SJCRH30 (cell line): ENCODE data around the gene ETV6. TPM values are rescaled to one million over a fixed set of nuclear protein-coding genes. Genes with fewer than 3 reads are reported as not detected.

Experiments
- DNase-seq, 2 experiments: peaks; one replicate each; pipeline ENCODE4 v3.0.0-alpha.2; 2015 to 2020
- H3K27ac ChIP-seq: fragments of 250-450 bp; sonication (Bioruptor Pico); 2 replicates; pipeline ENCODE4 v1.5.1; 2020; ENCODE audit warnings: mild to moderate bottlenecking, moderate library complexity
- H3K27me3 ChIP-seq: fragments of 250-450 bp; sonication (Bioruptor Pico); 2 replicates; pipeline ENCODE4 v1.5.1; 2020; ENCODE audit warnings: mild to moderate bottlenecking, moderate library complexity
- H3K36me3 ChIP-seq: fragments of 250-450 bp; sonication (Bioruptor Pico); 2 replicates; pipeline ENCODE4 v1.5.1; 2020; ENCODE audit warnings: mild to moderate bottlenecking, moderate library complexity
- H3K4me1 ChIP-seq: fragments of 250-450 bp; sonication (Bioruptor Pico); 2 replicates; pipeline ENCODE4 v1.5.1; 2020; ENCODE audit warnings: mild to moderate bottlenecking, moderate library complexity
- H3K4me3 ChIP-seq: fragments of 250-450 bp; sonication (Bioruptor Pico); 2 replicates; pipeline ENCODE4 v1.5.1; 2020; ENCODE audit warnings: mild to moderate bottlenecking, moderate library complexity
- H3K9me3 ChIP-seq: fragments of 250-450 bp; sonication (Bioruptor Pico); replicated peaks from 2 replicates; pipeline ENCODE4 v1.5.1; 2020; ENCODE audit warnings: mild to moderate bottlenecking, moderate library complexity
- total RNA-seq: library from RNA; depleted of rRNA; stranded (reverse); fragments of >200 nt; shearing (Covaris generic); gene quantifications from 2 replicates; pipeline ENCODE4 v1.2.3, GENCODE V29; 2014

The ETV6 gene
- total RNA-seq, 1 experiment from 2014 or later = 5.6 TPM

GRCh38 chr12:11824736-11825135, 175.3 kb downstream of the ETV6 start:
- Histone ChIP-seq H3K27me3 (no peaks in the 10 kb centered on the region), H3K27ac (no peak overlapping the region), H3K9me3 (no peaks in the 10 kb centered on the region), H3K36me3 (no peaks in the 10 kb centered on the region), H3K4me3 (no peak overlapping the region), H3K4me1 (peaks cover 9% of the 10 kb centered on the region)
- DNase-seq = no peak

DNA sequence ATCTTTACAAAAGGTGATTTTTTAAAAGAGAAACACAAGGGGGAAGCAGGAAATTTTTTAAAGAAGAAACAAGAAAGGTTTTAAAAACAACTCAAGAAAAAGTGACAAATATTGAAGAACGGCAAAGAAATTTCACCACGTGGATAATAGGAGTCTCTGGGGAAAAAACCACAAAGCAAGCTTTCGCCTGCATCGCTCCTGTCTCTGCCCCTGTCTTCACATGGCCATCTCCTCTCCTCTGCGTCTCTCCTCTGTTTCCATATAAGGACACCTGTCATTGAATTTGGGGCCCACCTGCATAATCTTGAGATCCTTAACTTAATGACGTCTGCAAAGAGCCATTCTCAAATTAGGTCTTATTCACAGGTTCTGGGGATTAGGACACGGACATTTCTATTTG, 175.8 kb downstream of the ETV6 start:
- DNase-seq = no peak
- H3K27me3 ChIP-seq = no peaks in the 10 kb centered on the region
- peaks cover 9% of the 10 kb centered on the region for H3K4me1 ChIP-seq
- H3K9me3 ChIP-seq = no peaks in the 10 kb centered on the region
- no peaks in the 10 kb centered on the region for H3K36me3 ChIP-seq
- no peak overlapping the region for H3K27ac ChIP-seq
- H3K4me3 ChIP-seq = no peak overlapping the region

- Histone ChIP-seq H3K36me3 (no peaks in the 10 kb centered on the region), H3K4me1 (peaks cover 9% of the 10 kb centered on the region), H3K9me3 (no peaks in the 10 kb centered on the region), H3K27me3 (no peaks in the 10 kb centered on the region), H3K4me3 (no peak overlapping the region), H3K27ac (no peak overlapping the region)
- DNase-seq = no peak
Measured at GRCh38 chr12:11826574-11826973, 177.1 kb downstream of the ETV6 start.

DNA sequence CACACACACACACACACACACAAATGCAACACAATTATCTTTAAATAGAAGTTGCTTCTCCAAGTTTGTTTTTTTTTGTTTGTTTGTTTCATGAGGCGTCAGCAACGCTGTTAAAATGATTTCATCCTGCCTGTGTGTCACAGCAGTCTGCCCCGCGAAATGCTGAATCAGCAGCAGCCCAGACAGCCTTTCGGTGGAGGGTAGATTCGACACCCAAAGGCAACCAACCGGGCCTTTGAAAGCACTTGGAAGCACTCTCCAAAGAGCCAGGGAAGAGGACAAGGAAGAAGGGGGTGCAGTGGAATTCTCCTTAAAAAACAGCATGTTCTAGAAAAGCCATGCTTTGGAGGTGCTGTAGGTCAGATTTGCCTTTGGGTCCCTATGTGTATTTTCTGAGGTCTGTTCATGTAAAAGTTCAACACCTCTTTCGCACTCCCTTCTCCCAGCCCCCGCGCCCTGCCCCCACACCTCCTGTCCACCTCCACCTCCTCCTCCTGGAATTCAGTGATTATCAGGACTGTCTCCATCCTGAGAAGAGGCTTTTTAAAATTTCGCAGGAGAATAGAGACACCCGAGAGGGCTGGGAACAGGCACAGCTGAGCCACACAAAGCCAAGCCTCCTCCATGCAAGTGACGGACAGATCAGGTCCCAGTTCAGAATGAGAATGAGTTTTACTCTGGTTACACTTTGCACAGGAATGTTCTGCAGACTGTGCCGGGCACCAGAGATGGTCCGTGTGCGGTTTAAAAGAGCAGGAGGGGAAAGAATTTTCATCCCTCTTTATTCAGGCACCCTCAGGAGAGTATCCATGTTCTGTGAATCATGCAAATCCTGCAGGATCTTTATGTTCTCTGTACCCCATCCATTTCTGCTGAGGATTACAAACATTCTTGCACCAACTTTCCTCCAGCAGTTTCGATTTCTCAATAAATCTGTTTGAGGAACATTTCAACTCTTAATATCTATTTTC, 177.9 kb downstream of the ETV6 start:
- no peak for DNase-seq
- no peaks in the 10 kb centered on the region for H3K27me3 ChIP-seq
- H3K36me3 ChIP-seq = no peaks in the 10 kb centered on the region
- H3K4me3 ChIP-seq = no peak overlapping the region
- peaks cover 4% of the 10 kb centered on the region for H3K4me1 ChIP-seq
- no peaks in the 10 kb centered on the region for H3K9me3 ChIP-seq
- H3K27ac ChIP-seq = no peak overlapping the region

DNA sequence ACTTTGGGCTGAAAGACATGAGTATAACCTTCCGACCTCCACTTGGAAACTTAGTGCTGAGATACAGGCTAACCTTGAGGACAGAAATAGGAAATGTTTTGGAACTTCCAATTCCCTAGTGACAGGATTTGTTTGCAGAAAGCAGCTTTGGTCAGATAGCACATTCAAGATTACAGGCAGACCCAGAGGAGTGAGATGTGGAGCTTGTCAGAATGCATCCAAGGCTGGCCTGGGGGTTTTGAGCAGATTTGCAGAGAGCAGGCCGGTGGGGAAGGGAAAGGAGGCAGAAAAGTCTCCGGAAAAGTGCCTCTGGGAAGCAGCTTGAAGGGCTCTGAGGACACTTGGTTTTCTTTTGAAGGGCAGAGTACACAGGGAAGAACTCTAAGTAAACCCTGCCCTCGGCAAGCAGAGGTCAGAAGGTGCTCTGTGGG, 180.3 kb downstream of the ETV6 start:
- Histone ChIP-seq H3K4me1 (no peaks in the 10 kb centered on the region), H3K4me3 (no peak overlapping the region), H3K27me3 (no peaks in the 10 kb centered on the region), H3K27ac (no peak overlapping the region), H3K36me3 (no peaks in the 10 kb centered on the region), H3K9me3 (no peaks in the 10 kb centered on the region)
- DNase-seq = no peak

DNA sequence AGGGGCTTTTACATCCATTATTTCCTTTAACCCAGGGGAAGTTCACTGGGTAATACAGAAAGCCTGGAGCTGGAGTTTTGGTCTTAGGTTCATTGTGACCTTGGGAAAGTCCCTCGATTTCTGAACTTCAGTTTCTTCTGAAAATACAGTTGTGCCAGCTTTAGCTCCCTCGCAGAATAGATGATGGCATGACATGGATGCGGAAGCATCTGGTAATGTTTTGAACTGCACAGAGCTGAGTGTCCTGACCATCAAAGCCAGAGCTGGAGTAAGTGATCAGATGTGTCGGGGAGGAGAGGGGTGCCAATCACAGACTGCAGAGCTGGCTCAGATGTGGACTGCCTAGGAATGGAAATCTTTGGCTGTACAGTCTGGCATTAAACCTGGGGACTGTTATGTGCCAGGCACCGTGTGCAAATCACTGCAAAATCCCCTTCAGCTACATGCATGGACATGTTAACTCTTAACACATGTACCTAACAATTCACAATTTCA, 180.9 kb downstream of the ETV6 start:
- Histone ChIP-seq H3K4me3 (no peak overlapping the region), H3K27ac (no peak overlapping the region), H3K27me3 (no peaks in the 10 kb centered on the region), H3K36me3 (no peaks in the 10 kb centered on the region), H3K9me3 (no peaks in the 10 kb centered on the region), H3K4me1 (no peaks in the 10 kb centered on the region)
- no peak for DNase-seq

DNA sequence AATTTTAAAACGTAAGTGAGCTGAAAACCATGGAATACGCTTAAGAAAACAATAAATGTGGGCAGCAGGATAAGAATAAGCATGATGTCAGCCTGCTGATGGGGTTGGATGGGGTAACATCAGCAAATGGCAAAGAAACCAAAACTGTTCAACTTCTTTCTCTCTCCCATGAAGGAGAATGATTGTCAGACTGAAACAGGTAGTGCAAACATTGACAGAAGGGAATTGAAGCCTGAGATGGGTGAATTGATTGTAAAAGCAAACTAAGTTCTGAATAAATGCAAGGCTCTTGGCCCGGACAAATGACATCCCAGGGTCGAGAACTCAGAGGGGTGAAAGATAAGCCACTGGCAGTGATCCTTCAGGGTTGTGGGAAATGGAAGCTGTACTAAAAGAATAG, 182.6 kb downstream of the ETV6 start:
- no peaks in the 10 kb centered on the region for H3K9me3 ChIP-seq
- no peak overlapping the region for H3K4me3 ChIP-seq
- no peaks in the 10 kb centered on the region for H3K36me3 ChIP-seq
- no peak for DNase-seq
- no peaks in the 10 kb centered on the region for H3K27me3 ChIP-seq
- H3K27ac ChIP-seq = no peak overlapping the region
- no peaks in the 10 kb centered on the region for H3K4me1 ChIP-seq

- DNase-seq = no peak
- H3K27ac ChIP-seq = no peak overlapping the region
- H3K4me1 ChIP-seq = no peaks in the 10 kb centered on the region
- H3K36me3 ChIP-seq = no peaks in the 10 kb centered on the region
- H3K9me3 ChIP-seq = no peaks in the 10 kb centered on the region
- H3K4me3 ChIP-seq = no peak overlapping the region
- H3K27me3 ChIP-seq = no peaks in the 10 kb centered on the region
Measured at GRCh38 chr12:11833174-11833895, 183.9 kb downstream of the ETV6 start.

DNA sequence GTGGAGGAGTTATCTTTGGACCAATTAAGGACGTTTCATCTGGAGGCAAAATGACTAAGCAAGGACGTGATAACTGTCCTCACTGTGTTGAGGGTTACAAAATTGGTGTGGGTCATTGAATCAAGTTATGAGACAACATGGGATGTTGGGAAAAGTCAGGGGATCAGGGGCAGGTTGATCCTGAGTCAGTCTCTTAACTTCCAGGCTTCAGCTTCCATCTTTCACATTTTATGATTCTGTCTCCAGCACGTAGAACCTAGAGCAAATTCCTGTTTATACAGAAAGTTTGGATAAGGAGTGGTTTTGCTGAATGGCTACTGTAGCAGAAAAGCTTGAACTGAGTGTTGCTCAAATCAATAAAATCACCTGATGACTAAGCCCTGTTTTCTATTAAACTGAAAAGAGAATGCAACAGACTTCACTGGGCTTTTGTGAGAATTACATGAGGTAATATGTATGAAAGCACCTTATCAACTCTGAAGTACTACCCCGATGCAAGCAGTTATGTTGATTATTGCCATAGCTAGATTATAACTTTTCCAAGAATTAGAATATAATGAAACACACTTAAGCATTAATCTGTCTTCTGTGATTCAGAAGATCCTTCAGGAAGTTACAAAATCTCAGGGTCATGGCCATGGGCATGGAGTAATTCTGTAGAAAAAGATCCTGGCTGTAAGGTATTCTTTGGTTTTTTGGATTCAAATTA, 184.8 kb downstream of the ETV6 start:
- DNase-seq = no peak
- no peak overlapping the region for H3K27ac ChIP-seq
- H3K9me3 ChIP-seq = no peaks in the 10 kb centered on the region
- H3K4me1 ChIP-seq = no peaks in the 10 kb centered on the region
- no peak overlapping the region for H3K4me3 ChIP-seq
- H3K36me3 ChIP-seq = no peaks in the 10 kb centered on the region
- H3K27me3 ChIP-seq = no peaks in the 10 kb centered on the region

DNA sequence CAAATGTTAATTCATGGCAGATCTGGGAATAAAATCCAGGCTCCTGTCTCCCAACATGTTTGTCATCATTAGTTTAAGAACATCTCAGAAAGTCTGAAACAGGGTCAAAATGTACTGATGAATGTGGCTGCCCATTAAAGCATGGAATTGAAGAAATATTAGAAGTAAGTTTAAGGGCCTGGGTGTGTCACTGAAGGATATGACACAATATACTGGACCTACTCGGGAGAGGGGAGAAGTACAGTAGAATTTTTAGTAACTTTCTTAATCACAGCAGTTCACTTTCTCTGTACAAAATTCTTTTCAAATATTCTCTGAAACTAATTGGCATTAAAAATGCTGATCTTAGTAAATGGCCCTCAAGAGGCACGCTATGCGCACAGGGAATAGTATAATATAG, 185.5 kb downstream of the ETV6 start:
- Histone ChIP-seq H3K4me1 (no peaks in the 10 kb centered on the region), H3K9me3 (no peaks in the 10 kb centered on the region), H3K36me3 (no peaks in the 10 kb centered on the region), H3K4me3 (no peak overlapping the region), H3K27ac (no peak overlapping the region), H3K27me3 (no peaks in the 10 kb centered on the region)
- no peak for DNase-seq

GRCh38 chr12:11836282-11837151, 187.0 kb downstream of the ETV6 start:
- Histone ChIP-seq H3K36me3 (no peaks in the 10 kb centered on the region), H3K27ac (no peak overlapping the region), H3K27me3 (no peaks in the 10 kb centered on the region), H3K9me3 (no peaks in the 10 kb centered on the region), H3K4me3 (no peak overlapping the region), H3K4me1 (no peaks in the 10 kb centered on the region)
- DNase-seq = no peak

- no peak overlapping the region for H3K4me3 ChIP-seq
- no peaks in the 10 kb centered on the region for H3K36me3 ChIP-seq
- H3K27me3 ChIP-seq = no peaks in the 10 kb centered on the region
- H3K27ac ChIP-seq = no peak overlapping the region
- no peaks in the 10 kb centered on the region for H3K9me3 ChIP-seq
- no peaks in the 10 kb centered on the region for H3K4me1 ChIP-seq
- no peak for DNase-seq
Measured at GRCh38 chr12:11837216-11837934, 187.9 kb downstream of the ETV6 start.

GRCh38 chr12:11838403-11838802, 188.9 kb downstream of the ETV6 start:
- Histone ChIP-seq H3K27ac (no peak overlapping the region), H3K9me3 (no peaks in the 10 kb centered on the region), H3K36me3 (no peaks in the 10 kb centered on the region), H3K4me1 (no peaks in the 10 kb centered on the region), H3K4me3 (no peak overlapping the region), H3K27me3 (no peaks in the 10 kb centered on the region)
- DNase-seq = no peak
